B cell (primary cell): ENCODE measurements around the gene PELI2. TPM values are rescaled to one million over a fixed set of nuclear protein-coding genes. Genes with fewer than 3 reads are reported as not detected.

Source experiments
- ATAC-seq: fragments of 200-7000 bp; cut with Tn5 transposase; one replicate; pipeline ENCODE4 v1.10.0; 2021; ENCODE audit warnings: low read depth, mild to moderate bottlenecking, moderate number of reproducible peaks, moderate library complexity
- CTCF ChIA-PET: fragments of 350-600 bp; sonication (Branson Sonifier 250); formaldehyde crosslinking; loops from one replicate; lab custom pipeline; 2021; ENCODE audit warnings: antibody characterized with exemption, inconsistent platforms; lab: Charles Lee
- POLR2A ChIA-PET: fragments of 350-600 bp; sonication (Branson Sonifier 250); formaldehyde crosslinking; loops from one replicate; lab custom pipeline; 2021; ENCODE audit warnings: antibody characterized with exemption; lab: Charles Lee
- DNase-seq: peaks from one replicate; pipeline ENCODE4 v3.0.0; 2013
- H2AFZ ChIP-seq: 2 replicates; pipeline ENCODE4 v1.6.1; 2012; ENCODE audit warnings: mild to moderate bottlenecking, low read depth, low read length; ENCODE audit not compliant: insufficient read depth, poor library complexity, severe bottlenecking
- H3K27ac ChIP-seq, 2 donors: 1 replicate in 1 of 2; 2 replicates in 1 of 2; pipeline ENCODE4 v1.5.1; 2012 to 2013; ENCODE audit warnings: low read length in 2 of 2, mild to moderate bottlenecking in 2 of 2, moderate library complexity in 1 of 2
- H3K27me3 ChIP-seq, 4 experiments: fragments of 200-600 bp in 1 of 4; sonication (generic) in 1 of 4; replicated peaks in 1 of 4; 1 replicate in 2 of 4; 2 replicates in 2 of 4; pipeline versions ENCODE4 v1.6.1 to v1.7.0; 2013 to 2016; ENCODE audit warnings: low read length in 3 of 4, mild to moderate bottlenecking in 2 of 4, mixed read lengths in 1 of 4, moderate library complexity in 1 of 4; ENCODE audit not compliant: insufficient read depth in 4 of 4, control insufficient read depth in 3 of 4; ENCODE audit errors: control extremely low read depth in 1 of 4
- H3K36me3 ChIP-seq, 2 experiments: replicated peaks in 1 of 2; 1 replicate in 1 of 2; 2 replicates in 1 of 2; pipeline versions ENCODE4 v1.6.1 to v1.7.1; 2013; ENCODE audit warnings: low read length in 1 of 2; ENCODE audit not compliant: insufficient read depth in 2 of 2, control insufficient read depth in 1 of 2; ENCODE audit errors: control extremely low read depth in 1 of 2, extremely low read depth in 1 of 2
- H3K4me1 ChIP-seq, 2 donors: fragments of 200-600 bp in 1 of 2; sonication (generic) in 1 of 2; 1 replicate in 1 of 2; 2 replicates in 1 of 2; pipeline versions ENCODE4 v1.5.1 to v1.6.1; 2013 to 2017; ENCODE audit warnings: low read length in 2 of 2; ENCODE audit not compliant: control insufficient read depth in 2 of 2, insufficient read depth in 2 of 2
- H3K4me2 ChIP-seq: replicated peaks from 2 replicates; pipeline ENCODE3; 2012; ENCODE audit warnings: mild to moderate bottlenecking, low read depth, low read length; ENCODE audit not compliant: poor library complexity, severe bottlenecking
- H3K4me3 ChIP-seq, 5 experiments: fragments of 200-600 bp in 1 of 5; sonication (generic) in 1 of 5; 1 replicate in 3 of 5; 2 replicates in 2 of 5; pipeline versions ENCODE4 v1.5.1 to v1.7.0; 2011 to 2016; ENCODE audit warnings: low read length in 4 of 5, mild to moderate bottlenecking in 4 of 5, low read depth in 2 of 5, control low read depth in 1 of 5, moderate library complexity in 1 of 5; ENCODE audit not compliant: insufficient read depth in 1 of 5; ENCODE audit errors: control extremely low read depth in 1 of 5, extremely low read depth in 1 of 5
- H3K79me2 ChIP-seq: fragments of 200-600 bp; sonication (generic); one replicate; pipeline ENCODE4 v1.6.0; 2016; ENCODE audit warnings: low read length; ENCODE audit not compliant: control insufficient read depth, insufficient read depth
- H3K9ac ChIP-seq: fragments of 200-600 bp; sonication (generic); 2 replicates; pipeline ENCODE4 v1.6.1; 2017; ENCODE audit warnings: mild to moderate bottlenecking, low read length, moderate library complexity
- H3K9me3 ChIP-seq, 3 donors: one replicate each; pipeline versions ENCODE4 v1.6.1 to v1.7.1; 2013; ENCODE audit warnings: low read length in 2 of 3; ENCODE audit not compliant: control insufficient read depth in 2 of 3, insufficient read depth in 1 of 3; ENCODE audit errors: control extremely low read depth in 1 of 3
- H4K20me1 ChIP-seq: 2 replicates; pipeline ENCODE4 v1.6.0; 2012; ENCODE audit warnings: mild to moderate bottlenecking, low read length; ENCODE audit not compliant: insufficient read depth, control insufficient read depth, poor library complexity, severe bottlenecking
- H3K27ac Mint-ChIP-seq: one replicate; pipeline ENCODE4 v1.8.0; 2021; ENCODE audit warnings: mixed read lengths
- H3K27me3 Mint-ChIP-seq: one replicate; pipeline ENCODE4 v1.8.0; 2021; ENCODE audit warnings: mixed read lengths
- H3K4me1 Mint-ChIP-seq: one replicate; pipeline ENCODE4 v1.8.0; 2021; ENCODE audit warnings: mixed read lengths
- H3K4me3 Mint-ChIP-seq: one replicate; pipeline ENCODE4 v1.8.0; 2021; ENCODE audit warnings: mixed read lengths
- H3K9me3 Mint-ChIP-seq: one replicate; pipeline ENCODE4 v1.8.0; 2022; ENCODE audit warnings: mixed read lengths; ENCODE audit not compliant: insufficient read depth
- CTCF ChIP-seq: fragments of 200-600 bp; IDR thresholded peaks from one replicate; pipeline ENCODE4 v1.8.0; 2022; ENCODE audit warnings: antibody characterized with exemption, mild to moderate bottlenecking
- EZH2 ChIP-seq: IDR thresholded peaks from 2 replicates; pipeline ENCODE4 v1.6.1; 2012; ENCODE audit warnings: borderline replicate concordance, low read depth, mild to moderate bottlenecking, moderate library complexity, low read length; ENCODE audit not compliant: insufficient read depth, poor library complexity, severe bottlenecking
- WGBS: methylation state at CpG from one replicate; pipeline ENCODE4 v1.1.5; 2013; ENCODE audit warnings: missing lambda C conversion rate; ENCODE audit not compliant: insufficient coverage; 5-methylcytosine and 5-hydroxymethylcytosine counted together
- intact Hi-C: fragments of 100-400 bp; cut with micrococcal nuclease; formaldehyde crosslinking; loops from one replicate; pipeline ENCODE4 v1.10.0; 2022
- polyA plus RNA-seq: library from polyadenylated mRNA; depleted of rRNA; stranded (reverse); fragments of >200 nt; gene quantifications from 2 replicates; pipeline ENCODE4 v1.2.3, GENCODE V29; 2012
- total RNA-seq, 2 donors: library from RNA; stranded (reverse); fragments of 120-200 nt in 1 of 2; gene quantifications; 1 replicate in 1 of 2; 2 replicates in 1 of 2; pipeline versions ENCODE4 v1.2.3 to v1.2.4, GENCODE V29; 2013 to 2022

PELI2 gene
- total and polyA plus RNA-seq, 2 donors (not counting 1 experiment from before 2014, with no cell fraction given), result 5.7 to 13.4 TPM

DNA sequence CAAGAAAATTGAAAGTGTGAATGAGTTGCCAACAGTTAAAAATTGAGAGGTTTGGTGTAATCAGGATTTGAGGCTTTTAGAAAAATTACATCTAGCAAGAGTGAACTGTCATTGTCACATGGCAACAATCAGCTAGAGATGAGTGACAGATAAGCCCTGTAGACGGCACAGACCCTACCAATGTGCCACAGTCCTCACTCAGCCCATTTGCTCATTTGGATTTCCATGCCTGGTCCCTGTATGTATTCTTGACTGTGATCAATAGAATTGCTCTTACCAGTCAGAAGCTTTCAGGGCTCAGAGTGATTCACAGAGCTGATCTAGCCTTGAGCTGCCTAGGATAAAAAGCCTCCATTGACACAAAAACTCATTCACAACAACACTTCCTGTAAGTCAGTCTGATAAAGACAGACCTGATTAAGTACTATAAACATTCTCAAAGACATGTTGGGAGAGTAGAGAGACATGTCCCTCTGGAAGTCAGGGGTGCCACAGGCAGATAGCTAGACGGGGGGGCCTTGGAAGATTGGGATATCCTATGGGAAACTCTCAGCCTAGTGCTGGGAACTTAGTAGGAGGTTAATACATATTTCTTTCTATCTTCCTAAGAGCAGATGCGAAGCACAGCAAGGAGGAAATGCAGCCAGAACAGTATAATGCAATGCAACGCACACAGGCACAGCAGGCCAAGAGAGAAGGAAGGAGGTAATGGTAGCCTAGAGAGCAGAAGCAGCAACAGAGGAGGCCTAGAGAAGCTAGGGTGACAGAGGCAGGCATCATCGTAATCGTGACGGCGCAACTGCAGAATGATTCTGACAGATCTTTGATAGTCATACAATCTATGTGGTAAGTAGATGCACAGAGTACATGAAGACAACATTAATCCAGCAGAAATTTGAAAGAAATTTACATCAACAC lies 2.0 kb upstream of the PELI2 start:
- DNase-seq, result peak; percentile 21
- H3K9me3 Mint-ChIP-seq, result no peaks in the 10 kb centered on the region
- ATAC-seq, result no peak
- Histone ChIP-seq H3K36me3 (no peaks in the 10 kb centered on the region), H2AFZ (peak overlapping the region; percentile 61), H3K9ac (no peak overlapping the region), H3K4me2 (peak overlapping the region; percentile 90), H3K27ac (peak overlapping the region in 1 of 2 donors; percentile 71), H4K20me1 (peaks cover under 1% of the 10 kb centered on the region), H3K9me3 (peaks cover 0 to 4% (median 0%) of the 10 kb centered on the region in 3 donors), H3K4me1 (peaks cover 18 to 42% of the 10 kb centered on the region in 2 donors), H3K4me3 (peak overlapping the region in 1 of 5 experiments; percentile 9), H3K27me3 (no peaks in the 10 kb centered on the region), H3K79me2 (peaks cover 19% of the 10 kb centered on the region)
- intact Hi-C loops, result loop anchor here (5.0 to 10.0 kb wide), 5 partner anchors 81 to 1276 kb away; partner anchors contain the start of genes FBXO34, NAA30 and TMEM260
- ChIA-PET CTCF (interaction anchor here (0.6 kb wide), 3 partner anchors 9 to 687 kb away, joined by 3 to 4 read pairs (median 3); no protein-coding TSS in a partner anchor), POLR2A (no interaction called here)
- TF ChIP-seq CTCF (no peak), EZH2 (no peak)
- peak overlapping the region; percentile 36 for H3K4me3 Mint-ChIP-seq
- 45% methylated on average over 3 of the region's 8 CpGs for WGBS
- peak overlapping the region; percentile 29 for H3K27ac Mint-ChIP-seq
- no peaks in the 10 kb centered on the region for H3K27me3 Mint-ChIP-seq
- H3K4me1 Mint-ChIP-seq, result peaks cover 58% of the 10 kb centered on the region
